H1 (cell line): ENCODE results near the gene TMEM236. TPM values are rescaled to one million over a fixed set of nuclear protein-coding genes. Genes with fewer than 3 reads are reported as not detected.

Experiments
- CTCF ChIA-PET: fragments of 300-600 bp; sonication (Branson Sonifier 250); formaldehyde crosslinking; loops from one replicate; lab custom pipeline; 2021; ENCODE audit not compliant: partially characterized antibody; lab: Charles Lee
- POLR2A ChIA-PET: fragments of 300-600 bp; sonication (Branson Sonifier 250); formaldehyde crosslinking; loops from one replicate; lab custom pipeline; 2021; ENCODE audit warnings: inconsistent platforms; ENCODE audit not compliant: partially characterized antibody; lab: Charles Lee
- DNase-seq, 2 experiments: peaks; one replicate each; pipeline versions ENCODE4 v3.0.0 to v3.0.0-alpha.2; 2010 to 2022; ENCODE audit warnings: low spot score in 2 of 2, low read depth in 1 of 2, mixed read lengths in 1 of 2
- FAIRE-seq: peaks from 2 replicates; lab custom pipeline; 2011; peaks lifted over from hg19 to GRCh38; lab: Jason Lieb, UNC
- H2AFZ ChIP-seq: 2 replicates; pipeline ENCODE4 v1.8.1; 2012; ENCODE audit warnings: low read length, inconsistent platforms
- H2AK5ac ChIP-seq: 2 replicates; pipeline ENCODE4 v1.6.1; 2013; ENCODE audit warnings: low read depth, low read length
- H2BK120ac ChIP-seq: replicated peaks from 2 replicates; pipeline ENCODE3; 2013; ENCODE audit warnings: low read depth, low read length, inconsistent platforms
- H2BK12ac ChIP-seq: 2 replicates; pipeline ENCODE4 v1.6.1; 2013; ENCODE audit warnings: low read depth, low read length
- H2BK15ac ChIP-seq: 2 replicates; pipeline ENCODE4 v1.6.1; 2013; ENCODE audit warnings: low read length
- H2BK20ac ChIP-seq: 2 replicates; pipeline ENCODE4 v1.6.1; 2013; ENCODE audit warnings: low read length
- H2BK5ac ChIP-seq: 2 replicates; pipeline ENCODE4 v1.6.1; 2013; ENCODE audit warnings: low read depth, low read length
- H3K14ac ChIP-seq: 2 replicates; pipeline ENCODE4 v1.6.1; 2013; ENCODE audit warnings: inconsistent platforms; ENCODE audit not compliant: insufficient read length
- H3K18ac ChIP-seq: 2 replicates; pipeline ENCODE4 v1.6.1; 2013; ENCODE audit warnings: low read length; ENCODE audit errors: extremely low read depth
- H3K23ac ChIP-seq: 2 replicates; pipeline ENCODE4 v1.6.1; 2013; ENCODE audit warnings: inconsistent platforms; ENCODE audit not compliant: insufficient read length
- H3K23me2 ChIP-seq: 2 replicates; pipeline ENCODE4 v1.6.1; 2013; ENCODE audit warnings: low read depth, low read length
- H3K27ac ChIP-seq: 2 replicates; pipeline ENCODE4 v1.6.1; 2011; ENCODE audit warnings: low read depth, low read length, inconsistent platforms
- H3K27me3 ChIP-seq, 4 experiments: replicated peaks in 1 of 4; 1 replicate in 1 of 4; 2 replicates in 3 of 4; pipeline versions ENCODE4 v1.6.1 to v1.8.1; 2011 to 2013; ENCODE audit warnings: low read length in 3 of 4, mild to moderate bottlenecking in 3 of 4, inconsistent platforms in 2 of 4, mixed read lengths in 2 of 4, moderate library complexity in 1 of 4; ENCODE audit not compliant: control insufficient read depth in 3 of 4, insufficient read depth in 3 of 4; ENCODE audit errors: extremely low read depth in 1 of 4
- H3K36me3 ChIP-seq, 4 experiments: 2 replicates each; pipeline versions ENCODE4 v1.6.1 to v1.8.1; 2011 to 2013; ENCODE audit warnings: mild to moderate bottlenecking in 4 of 4, low read length in 3 of 4, moderate library complexity in 2 of 4, control low read depth in 1 of 4, inconsistent platforms in 1 of 4; ENCODE audit not compliant: insufficient read depth in 4 of 4, control insufficient read depth in 2 of 4
- H3K4ac ChIP-seq: replicated peaks from 2 replicates; pipeline ENCODE3; 2013; ENCODE audit warnings: low read length, low read depth, mixed read lengths, inconsistent platforms; ENCODE audit not compliant: insufficient read length
- H3K4me1 ChIP-seq, 4 experiments: replicated peaks in 1 of 4; 1 replicate in 1 of 4; 2 replicates in 3 of 4; pipeline versions ENCODE4 v1.6.1 to v1.8.1; 2011 to 2013; ENCODE audit warnings: low read length in 3 of 4, inconsistent platforms in 2 of 4, mixed read lengths in 1 of 4; ENCODE audit not compliant: insufficient read depth in 4 of 4, control insufficient read depth in 3 of 4
- H3K4me2 ChIP-seq, 2 experiments: 2 replicates each; pipeline versions ENCODE4 v1.6.1 to v1.8.1; 2011 to 2013; ENCODE audit warnings: low read depth in 2 of 2, low read length in 2 of 2, control low read depth in 1 of 2, inconsistent platforms in 1 of 2, mild to moderate bottlenecking in 1 of 2; ENCODE audit not compliant: insufficient read depth in 1 of 2
- H3K4me3 ChIP-seq, 4 experiments: fragments of 200-600, 300-600 bp in 1 of 4; sonication (generic), shearing (Covaris generic), sonication (Bioruptor Twin) in 1 of 4; 2 replicates each; pipeline versions ENCODE4 v1.5.1 to v1.8.1; 2011 to 2016; ENCODE audit warnings: low read length in 4 of 4, low read depth in 3 of 4, control low read depth in 2 of 4, inconsistent platforms in 2 of 4, mild to moderate bottlenecking in 2 of 4, mixed read lengths in 1 of 4, moderate library complexity in 1 of 4; ENCODE audit not compliant: insufficient read depth in 2 of 4; ENCODE audit errors: extremely low read depth in 1 of 4
- H3K56ac ChIP-seq: replicated peaks from 2 replicates; pipeline ENCODE3; 2013; ENCODE audit warnings: low read depth, mild to moderate bottlenecking, mixed read lengths, low read length, inconsistent platforms; ENCODE audit not compliant: insufficient read length
- H3K79me1 ChIP-seq: 2 replicates; pipeline ENCODE4 v1.6.1; 2013; ENCODE audit warnings: low read depth, low read length, control low read depth
- H3K79me2 ChIP-seq, 2 experiments: 2 replicates each; pipeline versions ENCODE4 v1.6.1 to v1.8.1; 2012 to 2013; ENCODE audit warnings: low read length in 2 of 2, mild to moderate bottlenecking in 2 of 2, inconsistent platforms in 1 of 2; ENCODE audit not compliant: insufficient read depth in 2 of 2, control insufficient read depth in 1 of 2
- H3K9ac ChIP-seq, 4 experiments: replicated peaks in 1 of 4; 1 replicate in 1 of 4; 2 replicates in 3 of 4; pipeline versions ENCODE4 v1.6.1 to v1.8.1; 2011 to 2013; ENCODE audit warnings: low read depth in 3 of 4, low read length in 3 of 4, control low read depth in 2 of 4, mild to moderate bottlenecking in 2 of 4, moderate library complexity in 2 of 4, inconsistent platforms in 1 of 4; ENCODE audit errors: extremely low read depth in 1 of 4
- H3K9me3 ChIP-seq, 2 experiments: 2 replicates each; pipeline versions ENCODE4 v1.6.1 to v1.8.1; 2012 to 2013; ENCODE audit warnings: mild to moderate bottlenecking in 2 of 2, moderate library complexity in 2 of 2, control low read depth in 1 of 2, inconsistent platforms in 1 of 2, low read depth in 1 of 2, low read length in 1 of 2, mixed read lengths in 1 of 2; ENCODE audit not compliant: insufficient read depth in 2 of 2
- H4K20me1 ChIP-seq, 2 experiments: replicated peaks in 1 of 2; 2 replicates each; pipeline versions ENCODE3 to v1.8.1; 2011 to 2013; ENCODE audit warnings: inconsistent platforms in 2 of 2, low read length in 2 of 2, mild to moderate bottlenecking in 1 of 2; ENCODE audit not compliant: insufficient read depth in 2 of 2, control insufficient read depth in 1 of 2
- H4K5ac ChIP-seq: 2 replicates; pipeline ENCODE4 v1.6.1; 2013; ENCODE audit warnings: low read length, low read depth, mixed read lengths, inconsistent platforms; ENCODE audit not compliant: insufficient read length
- H4K8ac ChIP-seq: 2 replicates; pipeline ENCODE4 v1.8.0; 2013; ENCODE audit warnings: mild to moderate bottlenecking, moderate library complexity, low read length, inconsistent platforms; ENCODE audit not compliant: insufficient read depth; ENCODE audit errors: extremely low read depth
- H4K91ac ChIP-seq: replicated peaks from 2 replicates; pipeline ENCODE3; 2013; ENCODE audit warnings: low read length, mixed read lengths, inconsistent platforms; ENCODE audit not compliant: insufficient read length
- ASH2L ChIP-seq: fragments of 200-600, 300-600 bp; sonication (generic); IDR thresholded peaks from one replicate; pipeline ENCODE4 v1.7.1; 2017; ENCODE audit warnings: low read length
- BACH1 ChIP-seq: IDR thresholded peaks from 2 replicates; pipeline ENCODE4 v1.6.1; 2012; ENCODE audit warnings: low read length, improper control_type of control experiment
- CHD2 ChIP-seq: IDR thresholded peaks from 2 replicates; pipeline ENCODE4 v1.6.1; 2012; ENCODE audit warnings: low read length, improper control_type of control experiment
- HDAC6 ChIP-seq: IDR thresholded peaks from one replicate; pipeline ENCODE4 v1.7.1; 2012; ENCODE audit warnings: low read depth, mild to moderate bottlenecking, inconsistent platforms, low read length, moderate library complexity
- JUN ChIP-seq: IDR thresholded peaks from 2 replicates; pipeline ENCODE4 v1.6.1; 2011; ENCODE audit warnings: low read depth, mild to moderate bottlenecking, improper control_type of control experiment, low read length
- NANOG ChIP-seq: IDR thresholded peaks from 2 replicates; pipeline ENCODE4 v1.6.1; 2011; ENCODE audit warnings: low read length, low read depth, mild to moderate bottlenecking, inconsistent platforms; ENCODE audit not compliant: insufficient read depth, poor library complexity, severe bottlenecking
- RAD21 ChIP-seq, 2 experiments: IDR thresholded peaks in 1 of 2; conservative IDR thresholded peaks in 1 of 2; 2 replicates each; pipeline ENCODE4 v1.6.1; 2011; ENCODE audit warnings: low read depth in 2 of 2, low read length in 2 of 2, improper control_type of control experiment in 1 of 2, inconsistent platforms in 1 of 2, mild to moderate bottlenecking in 1 of 2, moderate library complexity in 1 of 2
- SUZ12 ChIP-seq: fragments of 200-600 bp; sonication (generic); IDR thresholded peaks from 2 replicates; pipeline ENCODE4 v1.6.1; 2012; ENCODE audit warnings: mild to moderate bottlenecking, inconsistent platforms, low read length, moderate library complexity, mixed read lengths
- TBP ChIP-seq: IDR thresholded peaks from 2 replicates; pipeline ENCODE4 v1.6.1; 2011; ENCODE audit warnings: low read depth, low read length, improper control_type of control experiment
- WGBS, 2 experiments: shearing (Covaris generic) in 1 of 2; methylation state at CpG; one replicate each; pipeline versions ENCODE4 v1.1.6 to v1.1.7; 2013 to 2015; ENCODE audit warnings: low lambda C conversion rate in 2 of 2, mixed read lengths in 2 of 2, inconsistent platforms in 1 of 2, low coverage in 1 of 2, missing lambda C conversion rate in 1 of 2; ENCODE audit not compliant: insufficient replicate concordance in 2 of 2, insufficient coverage in 1 of 2, insufficient read length in 1 of 2; ENCODE audit errors: extremely low coverage in 1 of 2, missing lambda C conversion rate in 1 of 2; 5-methylcytosine and 5-hydroxymethylcytosine counted together
- polyA plus RNA-seq, 7 experiments: library from polyadenylated mRNA; depleted of rRNA in 3 of 7; stranded (reverse) in 5 of 7; unstranded in 2 of 7; fragments of >200 nt in 5 of 7; fragments of 200-250 nt in 2 of 7; gene quantifications; 1 replicate in 5 of 7; 2 replicates in 1 of 7; 4 replicates in 1 of 7; pipeline versions ENCODE4 v1.2.1 to v1.2.3, GENCODE V29; 2011 to 2013; ENCODE audit warnings: missing spikeins in 2 of 7, mixed read lengths in 2 of 7
- total RNA-seq: library from RNA; stranded (reverse); fragmentation: NEBNext Ultra II Directional; extraction: Animal tissue kit (Norgen Biotek cat#: 25700); gene quantifications from 2 replicates; pipeline ENCODE4 v1.2.1, GENCODE V29; 2021
- TF ChIP-seq, protein P1 (sequence below): IDR thresholded peaks from 2 replicates; pipeline ENCODE4 v1.6.1; 2011; ENCODE audit warnings: low read length, improper control_type of control experiment
- TF ChIP-seq, protein P2 (sequence below): IDR thresholded peaks from 2 replicates; pipeline ENCODE4 v1.6.1; 2012; ENCODE audit warnings: low read length, inconsistent platforms

Gene TMEM236
- total and polyA plus RNA-seq, 2 of the 8 experiments (the other 6 are each of a cell fraction or from before 2014, with no cell fraction given): 0.02 to 0.07 TPM

DNA sequence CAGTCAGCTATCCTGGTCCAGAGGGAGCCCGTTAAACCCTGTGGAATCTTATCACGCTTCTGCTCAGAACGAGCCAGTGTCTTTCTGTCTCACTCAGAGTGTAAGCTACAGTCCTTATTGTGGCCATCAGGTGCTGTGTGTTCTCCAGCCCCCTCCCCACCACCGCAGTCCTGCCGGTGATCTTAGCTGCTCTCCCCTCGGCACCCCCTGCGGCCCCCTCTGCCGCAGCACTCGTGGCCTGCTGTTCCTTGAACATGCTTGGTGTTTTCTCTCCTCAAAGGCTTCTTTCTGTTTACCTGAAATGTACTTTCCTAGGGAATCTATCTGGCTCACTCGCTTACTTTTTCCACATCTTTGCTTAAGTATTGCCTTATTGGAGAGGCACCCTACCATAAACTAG is 38.2 kb upstream of the TMEM236 start:
- Histone ChIP-seq H3K4me2 (no peak overlapping the region), H3K23ac (no peak overlapping the region), H3K4me3 (no peak overlapping the region), H3K79me1 (no peaks in the 10 kb centered on the region), H3K4me1 (no peaks in the 10 kb centered on the region), H3K79me2 (no peaks in the 10 kb centered on the region), H2AFZ (no peak overlapping the region), H2BK12ac (no peak overlapping the region), H3K18ac (no peak overlapping the region), H2BK15ac (no peak overlapping the region), H3K9ac (no peak overlapping the region), H2BK120ac (no peak overlapping the region), H3K56ac (no peak overlapping the region), H3K27me3 (no peaks in the 10 kb centered on the region), H3K27ac (no peak overlapping the region), H4K5ac (no peak overlapping the region), H3K14ac (no peak overlapping the region), H3K9me3 (0 out of 4 replicates have a peak, but pooled peaks cover 0 to 3% of the 10 kb centered on the region in 2 experiments), H4K8ac (no peak overlapping the region; the same call in 1 of the 2 replicates), H2BK20ac (no peak overlapping the region), H2AK5ac (no peak overlapping the region), H3K4ac (no peak overlapping the region), H3K36me3 (peaks cover 0 to 34% (median 14%) of the 10 kb centered on the region in 4 experiments; a peak in 6 of 8 replicates), H4K91ac (no peak overlapping the region), H2BK5ac (no peak overlapping the region), H3K23me2 (no peaks in the 10 kb centered on the region), H4K20me1 (peaks cover 0 to 2% of the 10 kb centered on the region in 2 experiments)
- POLR2A ChIA-PET: no interaction called here
- CTCF ChIA-PET: interaction anchor here (1.3 kb wide), 1 partner anchor 21 kb away, joined by 3 read pairs; no protein-coding TSS in a partner anchor
- FAIRE-seq (no peak), DNase-seq (no peak)
- 88% methylated on average over 10 of the region's 10 CpGs; no CpG with 5 or more reads in 1 of the 2 experiments for WGBS, 2 experiments
- TF ChIP-seq HDAC6 (no peak), JUN (no peak), NANOG (no peak), RAD21 (IDR thresholded peaks at IDR 0.05 in 1 of 2, conservative IDR thresholded peaks at IDR 0.05 in 1 of 2; ENCODE audit: low read depth in 2 of 2, low read length in 2 of 2) (no peak), BACH1 (no peak), ASH2L (no peak), CHD2 (no peak), SUZ12 (no peak), TBP (no peak)
- TF ChIP-seq, protein P1, sequence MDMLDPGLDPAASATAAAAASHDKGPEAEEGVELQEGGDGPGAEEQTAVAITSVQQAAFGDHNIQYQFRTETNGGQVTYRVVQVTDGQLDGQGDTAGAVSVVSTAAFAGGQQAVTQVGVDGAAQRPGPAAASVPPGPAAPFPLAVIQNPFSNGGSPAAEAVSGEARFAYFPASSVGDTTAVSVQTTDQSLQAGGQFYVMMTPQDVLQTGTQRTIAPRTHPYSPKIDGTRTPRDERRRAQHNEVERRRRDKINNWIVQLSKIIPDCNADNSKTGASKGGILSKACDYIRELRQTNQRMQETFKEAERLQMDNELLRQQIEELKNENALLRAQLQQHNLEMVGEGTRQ: no peak
- TF ChIP-seq, protein P2, sequence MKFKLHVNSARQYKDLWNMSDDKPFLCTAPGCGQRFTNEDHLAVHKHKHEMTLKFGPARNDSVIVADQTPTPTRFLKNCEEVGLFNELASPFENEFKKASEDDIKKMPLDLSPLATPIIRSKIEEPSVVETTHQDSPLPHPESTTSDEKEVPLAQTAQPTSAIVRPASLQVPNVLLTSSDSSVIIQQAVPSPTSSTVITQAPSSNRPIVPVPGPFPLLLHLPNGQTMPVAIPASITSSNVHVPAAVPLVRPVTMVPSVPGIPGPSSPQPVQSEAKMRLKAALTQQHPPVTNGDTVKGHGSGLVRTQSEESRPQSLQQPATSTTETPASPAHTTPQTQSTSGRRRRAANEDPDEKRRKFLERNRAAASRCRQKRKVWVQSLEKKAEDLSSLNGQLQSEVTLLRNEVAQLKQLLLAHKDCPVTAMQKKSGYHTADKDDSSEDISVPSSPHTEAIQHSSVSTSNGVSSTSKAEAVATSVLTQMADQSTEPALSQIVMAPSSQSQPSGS: no peak
